ENCODE results near the gene HMGN3.
"Not testable (repeated sequence)": the region's sequence is repeated elsewhere in the genome, so short reads cannot be mapped to it uniquely, and the experiment has no call there.

The HMGN3 gene

DNA sequence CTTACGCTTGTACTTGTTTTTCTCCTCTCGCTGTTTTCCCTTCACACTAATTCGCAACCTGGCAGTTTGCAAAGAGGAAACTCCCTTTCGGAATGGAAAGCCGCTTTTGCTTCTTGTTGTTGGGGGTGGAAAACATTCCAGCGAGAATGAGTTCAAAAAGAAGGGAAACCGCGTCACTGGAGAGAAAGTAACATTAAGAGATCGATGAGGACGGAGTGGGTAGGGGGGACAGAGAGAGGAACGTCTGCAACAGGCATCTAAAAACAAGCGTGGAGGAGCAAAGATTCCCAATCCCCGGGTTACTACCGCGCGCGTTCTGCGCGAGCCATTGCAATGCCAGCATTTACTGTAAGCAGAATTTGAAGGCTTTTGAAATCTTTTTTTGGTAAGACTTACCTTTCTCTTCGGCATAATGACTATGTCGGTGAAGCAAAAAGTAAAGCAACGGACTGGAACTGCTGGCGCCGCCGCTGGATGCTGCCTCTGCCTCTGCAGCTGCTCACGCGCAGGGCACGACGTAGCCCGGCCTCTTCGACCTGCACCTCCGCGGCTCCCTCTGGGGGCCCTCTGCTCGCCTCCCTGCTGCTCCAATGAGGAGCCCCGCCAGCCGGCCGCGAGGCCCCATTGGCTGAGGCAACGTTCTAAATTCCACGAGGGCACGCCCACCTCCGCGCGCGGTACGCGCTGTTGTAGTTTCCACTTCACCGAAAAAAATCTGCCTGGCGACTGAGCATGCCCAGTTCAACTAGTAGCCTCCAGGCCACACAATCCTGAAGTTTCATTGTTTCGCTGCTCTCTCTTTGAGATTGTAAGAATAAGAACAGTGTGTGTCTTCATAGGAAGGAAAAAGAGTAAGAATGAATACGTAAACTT lies at the start of gene HMGN3:
HMGN3 (minus strand) TSS at position 533 of the 873 bp plus-strand sequence.
- in situ Hi-C loops (cut with MboI; ENCODE audit: low sequenced_read_pairs) = no loop called here

GRCh38 chr6:79280756-79281155 lies 46.3 kb upstream of the HMGN3 start:
- in situ Hi-C loops (cut with MboI; ENCODE audit: low sequenced_read_pairs) = no loop called here

DNA sequence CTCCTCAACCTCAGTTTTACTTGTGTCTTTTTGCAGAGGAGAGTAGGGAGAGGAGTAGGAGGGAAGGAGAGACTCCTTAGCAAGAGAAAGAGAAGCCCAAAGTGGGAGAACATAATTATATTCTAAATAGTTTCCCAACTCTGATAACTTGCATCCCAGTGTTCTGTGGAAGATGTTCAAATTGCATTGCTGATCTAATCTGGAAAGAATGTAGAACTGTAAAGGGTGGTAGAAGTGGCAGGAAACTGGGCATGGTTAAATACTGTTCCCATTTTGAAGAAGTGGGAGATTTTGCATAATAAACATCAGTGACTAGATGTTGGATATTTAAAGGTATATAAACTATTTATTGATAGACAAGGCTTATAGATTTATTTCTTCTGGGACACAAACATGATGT lies 42.6 kb upstream of the HMGN3 start:
- in situ Hi-C loops (cut with MboI; ENCODE audit: low sequenced_read_pairs) = no loop called here

DNA sequence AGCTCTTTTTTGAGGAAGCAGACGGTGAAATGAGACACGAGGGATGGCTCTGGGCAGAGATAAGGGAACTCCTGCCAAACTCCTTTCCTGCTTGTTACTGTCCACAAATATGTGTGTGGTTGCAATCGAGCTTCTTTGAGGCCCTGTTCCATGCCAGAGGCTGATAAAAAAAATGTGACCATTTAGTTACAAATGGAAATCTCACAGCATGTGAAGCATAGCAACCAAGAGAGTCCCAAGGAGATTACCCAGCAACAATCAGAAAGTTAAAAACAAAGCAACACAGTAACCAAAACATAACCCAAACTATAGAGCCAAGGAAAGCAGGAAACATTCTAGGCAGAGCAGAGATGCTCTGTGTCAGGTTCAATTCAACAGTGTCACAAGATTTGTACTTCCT lies 35.4 kb upstream of the HMGN3 start:
- in situ Hi-C loops (cut with MboI; ENCODE audit: low sequenced_read_pairs) = no loop called here

GRCh38 chr6:79267128-79267527 lies 32.6 kb upstream of the HMGN3 start:
- in situ Hi-C loops (cut with MboI; ENCODE audit: low sequenced_read_pairs) = no loop called here

DNA sequence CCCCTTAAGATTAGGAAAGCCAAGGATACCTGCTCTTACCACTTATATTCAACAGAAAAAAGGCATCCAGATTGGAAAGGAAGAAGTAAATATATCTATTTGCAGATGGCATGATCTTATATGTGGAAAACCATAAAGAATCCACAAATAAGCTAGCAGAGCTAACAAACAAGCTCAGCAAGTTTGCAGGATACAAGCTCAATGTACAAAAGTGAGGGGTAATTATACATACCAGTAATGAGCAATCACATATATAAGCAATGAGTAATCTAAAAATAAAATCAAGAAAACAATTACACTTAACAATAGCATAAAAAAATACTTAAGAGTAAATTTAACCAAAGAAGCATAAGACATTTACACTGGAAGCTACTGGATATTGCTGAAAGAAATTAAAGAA lies 31.6 kb upstream of the HMGN3 start:
- in situ Hi-C loops (cut with MboI; ENCODE audit: low sequenced_read_pairs) = no loop called here

GRCh38 chr6:79263359-79263758 lies 28.9 kb upstream of the HMGN3 start:
- in situ Hi-C loops (cut with MboI; ENCODE audit: low sequenced_read_pairs) = no loop called here

DNA sequence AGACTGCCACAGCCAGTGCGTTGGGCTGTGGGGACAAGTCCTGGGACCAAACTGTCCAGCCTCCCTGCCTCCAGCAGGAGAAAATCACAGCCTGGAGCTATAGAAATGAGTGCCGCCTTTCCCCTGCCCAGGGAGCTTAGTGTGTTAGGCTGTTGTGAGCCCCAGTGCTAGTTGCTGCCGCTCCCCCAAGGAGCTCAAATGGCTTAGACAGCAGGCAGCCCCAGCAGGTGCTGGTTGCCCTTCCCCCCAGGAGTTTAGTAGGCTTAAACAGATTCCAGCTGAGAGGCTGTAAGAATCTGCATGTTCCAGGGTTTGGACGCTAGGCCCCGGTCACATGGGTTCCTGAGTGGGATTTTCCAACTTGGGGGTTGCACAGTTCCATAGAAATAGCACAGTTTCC lies 27.2 kb upstream of the HMGN3 start:
- in situ Hi-C loops (cut with MboI; ENCODE audit: low sequenced_read_pairs) = no loop called here

- in situ Hi-C loops (cut with MboI; ENCODE audit: low sequenced_read_pairs) = no loop called here
Observed at GRCh38 chr6:79260772-79261171, 26.3 kb upstream of the HMGN3 start.

- in situ Hi-C loops (cut with MboI; ENCODE audit: low sequenced_read_pairs) = no loop called here
Observed at GRCh38 chr6:79257381-79258205, 23.1 kb upstream of the HMGN3 start.

DNA sequence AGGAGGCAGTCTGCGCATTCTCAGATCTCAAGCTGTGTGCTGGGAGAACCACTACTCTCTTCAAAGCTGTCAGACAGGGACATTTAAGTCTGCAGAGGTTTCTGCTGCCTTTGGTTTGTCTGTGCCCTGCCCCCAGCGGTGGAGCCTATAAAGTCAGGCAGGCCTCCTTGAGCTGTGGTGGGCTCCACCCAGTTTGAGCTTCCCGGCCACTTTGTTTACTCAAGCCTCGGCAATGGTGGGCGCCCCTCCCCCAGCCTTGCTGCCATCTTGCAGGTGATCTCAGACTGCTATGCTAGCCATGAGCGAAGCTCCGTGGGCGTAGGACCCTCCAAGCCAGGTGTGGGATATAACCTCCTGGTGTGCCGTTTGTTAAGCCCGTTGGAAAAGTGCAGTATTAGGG lies 22.3 kb upstream of the HMGN3 start:
- in situ Hi-C loops (cut with MboI; ENCODE audit: low sequenced_read_pairs) = not testable (repeated sequence)

DNA sequence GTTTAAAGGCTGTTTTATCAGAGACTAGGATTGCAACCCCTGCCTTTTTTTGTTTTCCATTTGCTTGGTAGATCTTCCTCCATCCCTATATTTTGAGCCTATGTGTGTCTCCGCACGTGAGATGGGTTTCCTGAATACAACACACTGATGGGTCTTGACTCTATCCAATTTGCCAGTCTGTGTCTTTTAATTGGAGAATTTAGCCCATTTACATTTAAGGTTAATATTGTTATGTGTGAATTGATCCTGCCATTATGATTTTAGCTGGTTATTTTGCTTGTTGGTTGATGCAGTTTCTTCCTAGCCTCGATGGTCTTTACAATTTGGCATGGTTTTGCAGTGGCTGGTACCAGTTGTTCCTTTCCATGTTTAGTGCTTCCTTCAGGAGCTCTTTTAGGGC lies 20.6 kb upstream of the HMGN3 start:
- in situ Hi-C loops (cut with MboI; ENCODE audit: low sequenced_read_pairs) = not testable (repeated sequence)

GRCh38 chr6:79250559-79250958 lies 16.1 kb upstream of the HMGN3 start:
- in situ Hi-C loops (cut with MboI; ENCODE audit: low sequenced_read_pairs) = no loop called here

GRCh38 chr6:79250107-79250514 lies 15.6 kb upstream of the HMGN3 start:
- in situ Hi-C loops (cut with MboI; ENCODE audit: low sequenced_read_pairs) = no loop called here

DNA sequence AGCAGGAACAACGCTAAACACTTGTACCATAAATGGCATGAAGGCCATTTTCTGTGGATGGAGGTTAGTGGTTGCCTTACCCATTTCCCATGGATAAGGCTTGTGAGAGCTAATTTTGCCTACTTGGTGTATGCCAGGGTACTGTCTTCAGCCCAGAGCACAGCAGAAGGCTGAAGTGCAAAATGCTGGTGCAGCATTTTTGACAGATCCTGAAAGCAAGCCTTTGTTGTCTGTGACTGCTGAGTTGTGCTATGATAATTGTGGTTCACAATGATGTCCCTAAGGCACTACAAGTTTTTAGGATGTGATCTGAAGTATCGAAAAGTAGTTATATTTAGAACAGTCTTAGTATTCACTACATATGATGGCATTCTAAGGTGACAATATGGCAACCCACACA lies 14.7 kb upstream of the HMGN3 start:
- in situ Hi-C loops (cut with MboI; ENCODE audit: low sequenced_read_pairs) = no loop called here

DNA sequence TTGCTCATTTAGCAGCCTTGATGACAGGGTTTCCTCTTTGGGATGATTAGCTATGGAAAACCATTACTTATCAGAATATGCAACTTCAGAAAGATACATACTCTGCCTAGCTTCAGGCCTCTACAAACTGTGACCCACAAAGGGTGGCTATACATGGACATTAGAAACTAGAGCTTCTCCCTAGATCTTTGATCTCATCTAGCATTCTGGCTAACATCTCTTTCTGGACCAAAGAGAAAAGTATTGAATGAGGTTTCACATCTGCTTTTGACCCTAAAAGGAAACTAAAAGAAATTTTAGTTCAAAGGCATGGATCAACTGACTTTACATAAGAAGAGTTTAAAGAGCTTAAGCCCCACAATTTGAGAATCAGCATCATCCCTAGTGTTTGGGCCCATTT lies 12.4 kb upstream of the HMGN3 start:
- in situ Hi-C loops (cut with MboI; ENCODE audit: low sequenced_read_pairs) = no loop called here

DNA sequence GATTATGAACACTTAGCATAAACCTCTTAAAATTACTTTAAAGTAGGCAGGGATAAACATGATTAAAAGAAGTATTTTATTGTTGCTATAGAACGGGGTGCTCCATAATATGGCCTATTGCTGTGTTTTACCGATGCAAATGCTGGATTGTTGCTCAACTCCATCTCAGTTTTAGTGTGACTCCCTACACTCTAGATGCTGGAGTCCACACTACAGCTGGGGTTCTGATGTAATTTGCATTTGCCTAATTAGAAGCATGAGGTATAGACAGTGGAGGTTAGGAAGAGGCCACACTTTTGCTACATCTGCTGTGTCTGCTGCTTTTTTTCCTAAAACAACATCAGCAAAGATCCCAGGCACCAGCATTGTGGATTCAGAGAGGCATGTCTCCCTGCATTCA lies 6.7 kb upstream of the HMGN3 start:
- in situ Hi-C loops (cut with MboI; ENCODE audit: low sequenced_read_pairs) = no loop called here

DNA sequence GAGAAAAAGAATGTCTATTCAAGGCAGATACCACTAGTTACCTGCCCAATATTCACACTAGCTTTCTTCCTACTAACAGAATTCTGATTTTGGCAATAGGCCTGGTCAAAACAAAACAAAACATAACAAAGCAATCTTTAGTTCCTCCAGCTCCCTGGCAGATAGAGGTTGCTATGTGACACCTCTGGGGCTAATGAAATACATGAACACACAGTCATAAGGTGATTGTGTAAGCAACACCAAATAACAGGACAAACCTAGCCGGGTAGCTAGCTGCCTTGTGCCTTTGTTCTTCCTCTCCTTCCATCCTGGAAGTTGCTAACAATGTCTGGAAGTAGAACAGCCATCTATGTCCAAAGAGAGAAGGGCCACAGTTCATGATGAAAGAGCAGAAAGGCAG lies 6.0 kb upstream of the HMGN3 start:
- in situ Hi-C loops (cut with MboI; ENCODE audit: low sequenced_read_pairs) = no loop called here

DNA sequence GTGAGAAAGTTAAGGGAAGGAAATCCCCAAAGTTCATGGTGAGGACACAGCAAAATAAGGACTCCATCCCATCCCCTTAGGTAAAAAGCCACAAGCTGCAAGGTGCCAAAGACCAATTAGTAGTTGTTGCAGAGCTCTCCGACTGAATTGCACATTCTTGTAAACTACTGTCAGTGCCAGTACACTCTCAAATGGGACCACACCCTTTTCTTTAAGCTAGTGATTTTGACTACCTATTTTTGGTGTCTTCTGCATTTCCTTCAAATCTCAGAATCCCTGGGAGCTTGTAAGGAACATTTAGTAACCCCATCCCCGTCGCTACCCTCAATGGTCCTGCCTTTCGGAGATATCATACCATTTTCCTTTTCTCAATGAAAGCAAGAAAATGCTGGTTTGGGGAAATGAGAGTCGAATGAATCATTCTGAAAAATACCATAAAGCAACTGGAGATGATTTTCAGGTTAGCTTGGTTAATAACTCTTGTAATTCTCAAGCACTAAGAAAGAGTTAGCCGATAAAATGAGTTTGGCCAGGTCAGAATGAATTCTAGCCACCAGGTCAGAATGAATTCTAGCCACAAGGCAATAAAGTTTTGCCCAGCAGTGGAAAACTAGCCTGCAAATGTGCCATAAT lies 5.2 kb upstream of the HMGN3 start:
- in situ Hi-C loops (cut with MboI; ENCODE audit: low sequenced_read_pairs) = no loop called here

DNA sequence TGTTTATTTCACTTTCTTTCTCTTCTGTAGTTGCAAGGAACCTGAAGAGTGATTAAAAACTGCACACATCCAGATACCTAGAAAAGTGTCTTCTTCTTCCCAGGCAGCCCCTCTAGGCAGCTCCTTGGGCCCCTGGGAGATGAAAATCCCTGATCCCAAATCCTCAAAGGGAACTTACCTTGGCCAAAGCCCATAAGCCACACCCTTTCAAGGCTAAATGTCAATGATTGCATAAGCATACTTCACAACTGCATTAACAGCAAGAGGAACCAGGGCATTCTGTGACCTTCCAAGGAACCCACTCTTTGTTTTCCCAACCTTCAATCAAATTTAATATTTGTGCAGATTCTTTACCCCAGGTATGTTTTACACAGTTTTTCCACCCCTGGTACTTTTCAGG lies 4.4 kb upstream of the HMGN3 start:
- in situ Hi-C loops (cut with MboI; ENCODE audit: low sequenced_read_pairs) = no loop called here

DNA sequence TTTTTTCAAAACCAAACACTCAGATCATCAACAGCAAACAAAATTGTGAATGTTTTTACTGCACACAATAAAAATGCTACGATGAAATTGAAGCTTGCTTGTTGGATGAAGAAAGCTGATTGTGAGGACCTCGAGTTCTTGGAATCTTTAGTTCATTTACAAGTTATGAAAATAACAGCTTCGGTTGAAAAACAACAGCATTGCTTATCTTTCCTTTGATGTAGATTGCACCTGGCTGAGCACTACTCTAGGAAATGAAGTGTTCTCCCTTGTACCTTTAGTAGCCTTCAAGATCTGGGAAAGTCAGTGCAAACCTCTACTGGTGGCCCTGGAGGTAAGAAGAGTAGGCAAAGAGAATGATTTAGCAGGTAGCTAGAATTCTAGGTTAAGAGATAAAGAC lies 2.2 kb upstream of the HMGN3 start:
- in situ Hi-C loops (cut with MboI; ENCODE audit: low sequenced_read_pairs) = no loop called here

All from HL-60/S4 treated with phorbol 12-myristate 13-acetate at 8.2 ng/mL for 4 days and 3 days (cell line).